ENCODE data around the gene ZNF831.

ZNF831 gene

GRCh38 chr20:59210186-59210585 lies 46.6 kb downstream of the ZNF831 start:
- Histone ChIP-seq H3K36me3 (no peaks in the 10 kb centered on the region), H3K9me3 (ENCODE audit: severe bottlenecking) (no peaks in the 10 kb centered on the region), H3K27me3 (ENCODE audit: insufficient read depth, low read depth, severe bottlenecking) (no peaks in the 10 kb centered on the region), H3K4me3 (ENCODE audit: low read depth, low read length) (no peak overlapping the region), H3K27ac (peak overlapping the region; percentile 23)
- DNase-seq, result no peak
- TF ChIP-seq, protein P1, sequence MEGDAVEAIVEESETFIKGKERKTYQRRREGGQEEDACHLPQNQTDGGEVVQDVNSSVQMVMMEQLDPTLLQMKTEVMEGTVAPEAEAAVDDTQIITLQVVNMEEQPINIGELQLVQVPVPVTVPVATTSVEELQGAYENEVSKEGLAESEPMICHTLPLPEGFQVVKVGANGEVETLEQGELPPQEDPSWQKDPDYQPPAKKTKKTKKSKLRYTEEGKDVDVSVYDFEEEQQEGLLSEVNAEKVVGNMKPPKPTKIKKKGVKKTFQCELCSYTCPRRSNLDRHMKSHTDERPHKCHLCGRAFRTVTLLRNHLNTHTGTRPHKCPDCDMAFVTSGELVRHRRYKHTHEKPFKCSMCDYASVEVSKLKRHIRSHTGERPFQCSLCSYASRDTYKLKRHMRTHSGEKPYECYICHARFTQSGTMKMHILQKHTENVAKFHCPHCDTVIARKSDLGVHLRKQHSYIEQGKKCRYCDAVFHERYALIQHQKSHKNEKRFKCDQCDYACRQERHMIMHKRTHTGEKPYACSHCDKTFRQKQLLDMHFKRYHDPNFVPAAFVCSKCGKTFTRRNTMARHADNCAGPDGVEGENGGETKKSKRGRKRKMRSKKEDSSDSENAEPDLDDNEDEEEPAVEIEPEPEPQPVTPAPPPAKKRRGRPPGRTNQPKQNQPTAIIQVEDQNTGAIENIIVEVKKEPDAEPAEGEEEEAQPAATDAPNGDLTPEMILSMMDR (IDR thresholded peaks at IDR 0.05; ENCODE audit: low read depth, low read length), result no peak

GRCh38 chr20:59211208-59211765 lies 47.7 kb downstream of the ZNF831 start:
- Histone ChIP-seq H3K4me3 (ENCODE audit: low read depth, low read length) (no peak overlapping the region), H3K27me3 (ENCODE audit: insufficient read depth, low read depth, severe bottlenecking) (no peaks in the 10 kb centered on the region), H3K36me3 (no peaks in the 10 kb centered on the region), H3K9me3 (ENCODE audit: severe bottlenecking) (no peaks in the 10 kb centered on the region), H3K27ac (peak overlapping the region; percentile 86)
- no peak for DNase-seq
- TF ChIP-seq, protein P1 (IDR thresholded peaks at IDR 0.05; ENCODE audit: low read depth, low read length), result no peak

DNA sequence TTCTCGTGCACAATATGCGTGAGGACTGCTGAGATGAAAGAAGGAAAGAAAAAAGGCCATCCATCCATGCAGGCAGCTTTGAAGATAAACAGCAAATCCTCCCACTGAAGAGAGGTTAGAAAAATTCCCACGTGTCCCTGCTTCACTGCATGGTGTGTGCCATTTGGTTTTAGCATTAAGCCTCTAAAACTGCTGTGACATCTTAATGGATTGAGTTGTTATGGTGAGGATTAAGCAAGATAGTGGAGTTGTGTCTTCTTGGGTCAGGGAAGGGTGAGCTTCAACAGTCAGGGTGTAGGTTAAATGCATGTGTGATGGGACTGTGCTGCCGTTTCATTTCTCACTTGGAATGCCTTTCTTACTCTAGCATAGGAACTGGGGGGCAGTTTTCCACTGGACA lies 50.5 kb downstream of the ZNF831 start:
- no peaks in the 10 kb centered on the region for H3K9me3 ChIP-seq (ENCODE audit: severe bottlenecking)
- peak; percentile 68 for DNase-seq
- H3K27ac ChIP-seq, result peak overlapping the region; percentile 86
- H3K4me3 ChIP-seq (ENCODE audit: low read depth, low read length), result no peak overlapping the region
- no peaks in the 10 kb centered on the region for H3K27me3 ChIP-seq (ENCODE audit: insufficient read depth, low read depth, severe bottlenecking)
- TF ChIP-seq, protein P1 (IDR thresholded peaks at IDR 0.05; ENCODE audit: low read depth, low read length), result no peak
- H3K36me3 ChIP-seq, result no peaks in the 10 kb centered on the region

GRCh38 chr20:59214606-59215547 lies 51.3 kb downstream of the ZNF831 start:
- H3K9me3 ChIP-seq (ENCODE audit: severe bottlenecking), result no peaks in the 10 kb centered on the region
- TF ChIP-seq, protein P1 (IDR thresholded peaks at IDR 0.05; ENCODE audit: low read depth, low read length), result no peak
- no peak for DNase-seq
- H3K27ac ChIP-seq, result peak overlapping the region; percentile 86
- H3K4me3 ChIP-seq (ENCODE audit: low read depth, low read length), result no peak overlapping the region
- H3K27me3 ChIP-seq (ENCODE audit: insufficient read depth, low read depth, severe bottlenecking), result no peaks in the 10 kb centered on the region
- H3K36me3 ChIP-seq, result no peaks in the 10 kb centered on the region

GRCh38 chr20:59217173-59217572 lies 53.6 kb downstream of the ZNF831 start:
- TF ChIP-seq, protein P1 (IDR thresholded peaks at IDR 0.05; ENCODE audit: low read depth, low read length), result no peak
- DNase-seq, result no peak
- H3K27ac ChIP-seq, result 0 out of 2 replicates have a peak overlapping the region, but pooled peaks have one; percentile 12
- H3K4me3 ChIP-seq (ENCODE audit: low read depth, low read length), result no peak overlapping the region
- H3K27me3 ChIP-seq (ENCODE audit: insufficient read depth, low read depth, severe bottlenecking), result no peaks in the 10 kb centered on the region
- H3K36me3 ChIP-seq, result no peaks in the 10 kb centered on the region
- H3K9me3 ChIP-seq (ENCODE audit: severe bottlenecking), result peaks cover 5% of the 10 kb centered on the region

All from WERI-Rb-1 (cell line).